Effector memory CD8-positive, alpha-beta T cell (primary cell): ENCODE measurements around the gene IMP3.

ENCODE experiments used
- ATAC-seq: fragments of 150-1000 bp; cut with Tn5 transposase; replicated peaks from 2 replicates; pipeline ENCODE4 v1.10.0; 2021; ENCODE audit warnings: mild to moderate bottlenecking, moderate library complexity
- DNase-seq, 3 experiments: peaks; one replicate each; pipeline ENCODE4 v3.0.0; 2021
- H3K27ac Mint-ChIP-seq, 2 donors: one replicate each; pipeline ENCODE4 v1.8.0; 2022; ENCODE audit warnings: mild to moderate bottlenecking in 2 of 2, mixed read lengths in 2 of 2, moderate library complexity in 2 of 2
- H3K27me3 Mint-ChIP-seq, 2 donors: one replicate each; pipeline ENCODE4 v1.8.0; 2022; ENCODE audit warnings: mixed read lengths in 2 of 2
- H3K36me3 Mint-ChIP-seq: one replicate; pipeline ENCODE4 v1.8.0; 2022; ENCODE audit warnings: mild to moderate bottlenecking, moderate library complexity, mixed read lengths; ENCODE audit not compliant: insufficient read depth
- H3K4me1 Mint-ChIP-seq, 2 donors: one replicate each; pipeline ENCODE4 v1.8.0; 2022; ENCODE audit warnings: low read depth in 2 of 2, mixed read lengths in 2 of 2
- H3K4me3 Mint-ChIP-seq, 2 donors: one replicate each; pipeline ENCODE4 v1.8.0; 2022; ENCODE audit warnings: mild to moderate bottlenecking in 2 of 2, mixed read lengths in 2 of 2, moderate library complexity in 2 of 2
- H3K9me3 Mint-ChIP-seq, 2 donors: one replicate each; pipeline ENCODE4 v1.8.0; 2022; ENCODE audit warnings: mixed read lengths in 2 of 2

Gene IMP3

DNA sequence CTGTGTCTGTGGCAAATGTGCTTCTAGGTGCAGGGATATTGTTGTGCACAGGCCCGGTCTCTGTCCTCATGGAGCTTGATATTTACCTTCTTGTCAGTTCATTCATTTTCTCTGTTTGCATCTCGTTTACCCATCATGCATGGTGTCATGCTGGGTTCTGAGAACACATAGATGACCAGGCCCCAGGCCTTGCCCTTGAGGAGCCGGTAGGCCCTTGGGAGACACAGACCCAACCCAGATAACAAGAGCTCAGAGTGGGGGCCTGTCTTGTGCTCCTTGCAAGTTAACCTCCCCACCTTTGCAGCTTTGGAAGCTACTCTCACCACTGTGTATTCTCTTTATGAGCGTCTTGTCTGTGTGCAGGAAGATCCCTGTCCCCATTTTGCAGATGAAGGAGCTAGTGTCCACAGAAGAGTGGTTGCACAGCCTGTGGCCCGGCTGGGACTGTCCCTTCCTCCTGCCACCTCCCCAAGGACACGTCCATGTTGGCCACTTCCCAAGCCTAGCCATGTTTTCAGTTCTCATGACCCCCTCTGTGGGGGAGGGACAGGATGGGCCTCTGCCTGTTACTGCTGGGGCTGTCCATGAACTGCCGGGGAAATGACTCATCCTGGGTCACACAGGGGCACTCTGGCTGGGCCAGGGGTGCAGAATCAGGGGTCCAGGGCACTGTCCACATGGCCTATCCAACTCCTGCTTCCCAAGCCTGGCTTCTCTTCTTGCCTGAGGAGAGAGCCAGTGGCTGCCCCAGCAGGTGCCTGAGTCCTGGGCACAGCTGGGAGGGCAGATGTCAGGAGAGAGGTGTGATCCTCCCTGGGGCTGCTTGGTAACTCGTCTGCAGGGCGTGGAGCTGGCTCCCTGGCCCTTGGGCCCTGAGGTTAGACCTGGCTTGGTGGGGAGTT, 11.1 kb upstream of the IMP3 start:
- H3K27me3 Mint-ChIP-seq: no peaks in the 10 kb centered on the region
- no peak for DNase-seq
- ATAC-seq: no peak
- H3K27ac Mint-ChIP-seq: peak overlapping the region; percentile 76 to 79
- H3K4me1 Mint-ChIP-seq: peaks cover 26 to 49% of the 10 kb centered on the region in 2 donors
- H3K4me3 Mint-ChIP-seq: peak overlapping the region in 1 of 2 donors; percentile 9
- no peaks in the 10 kb centered on the region for H3K36me3 Mint-ChIP-seq
- no peaks in the 10 kb centered on the region for H3K9me3 Mint-ChIP-seq

DNA sequence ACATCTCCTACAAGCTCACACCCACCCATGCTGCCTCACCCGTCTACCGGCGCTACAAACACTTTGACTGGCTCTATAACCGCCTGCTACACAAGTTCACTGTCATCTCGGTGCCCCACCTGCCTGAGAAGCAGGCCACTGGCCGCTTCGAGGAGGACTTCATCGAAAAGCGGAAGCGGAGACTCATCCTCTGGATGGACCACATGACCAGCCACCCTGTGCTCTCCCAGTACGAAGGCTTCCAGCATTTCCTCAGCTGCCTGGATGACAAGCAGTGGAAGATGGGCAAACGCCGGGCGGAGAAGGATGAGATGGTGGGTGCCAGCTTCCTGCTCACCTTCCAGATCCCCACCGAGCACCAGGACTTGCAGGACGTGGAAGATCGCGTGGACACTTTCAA, 9.8 kb upstream of the IMP3 start:
- ATAC-seq (no peak), DNase-seq (no peak)
- peak overlapping the region; percentile 29 to 59 for H3K4me3 Mint-ChIP-seq
- H3K27me3 Mint-ChIP-seq: no peaks in the 10 kb centered on the region
- H3K27ac Mint-ChIP-seq: peak overlapping the region in 1 of 2 donors; percentile 8
- no peaks in the 10 kb centered on the region for H3K9me3 Mint-ChIP-seq
- peaks cover 26 to 47% of the 10 kb centered on the region in 2 donors for H3K4me1 Mint-ChIP-seq
- H3K36me3 Mint-ChIP-seq: no peaks in the 10 kb centered on the region

DNA sequence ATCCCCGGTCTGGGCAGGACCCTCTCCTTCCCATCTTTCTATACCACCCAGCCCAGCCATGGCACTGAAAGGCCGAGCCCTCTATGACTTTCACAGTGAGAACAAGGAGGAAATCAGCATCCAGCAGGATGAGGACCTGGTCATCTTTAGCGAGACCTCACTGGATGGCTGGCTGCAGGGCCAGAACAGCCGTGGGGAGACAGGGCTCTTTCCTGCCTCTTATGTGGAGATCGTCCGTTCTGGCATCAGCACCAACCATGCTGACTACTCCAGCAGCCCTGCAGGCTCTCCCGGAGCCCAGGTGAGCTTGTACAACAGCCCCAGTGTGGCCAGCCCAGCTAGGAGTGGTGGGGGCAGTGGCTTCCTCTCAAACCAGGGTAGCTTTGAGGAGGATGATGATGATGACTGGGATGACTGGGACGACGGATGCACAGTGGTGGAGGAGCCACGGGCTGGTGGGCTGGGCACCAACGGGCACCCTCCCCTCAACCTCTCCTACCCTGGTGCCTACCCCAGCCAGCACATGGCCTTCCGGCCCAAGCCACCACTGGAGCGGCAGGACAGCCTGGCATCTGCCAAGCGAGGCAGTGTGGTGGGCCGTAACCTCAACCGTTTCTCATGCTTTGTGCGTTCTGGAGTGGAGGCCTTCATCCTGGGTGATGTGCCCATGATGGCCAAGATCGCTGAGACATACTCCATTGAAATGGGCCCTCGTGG, 9.2 kb upstream of the IMP3 start:
- Mint-ChIP-seq H3K4me1 (peaks cover 26 to 47% of the 10 kb centered on the region in 2 donors), H3K9me3 (no peaks in the 10 kb centered on the region), H3K27ac (peak overlapping the region; percentile 8 to 90), H3K4me3 (peak overlapping the region; percentile 84 to 86), H3K27me3 (no peaks in the 10 kb centered on the region), H3K36me3 (no peaks in the 10 kb centered on the region)
- no peak for DNase-seq
- no peak for ATAC-seq

DNA sequence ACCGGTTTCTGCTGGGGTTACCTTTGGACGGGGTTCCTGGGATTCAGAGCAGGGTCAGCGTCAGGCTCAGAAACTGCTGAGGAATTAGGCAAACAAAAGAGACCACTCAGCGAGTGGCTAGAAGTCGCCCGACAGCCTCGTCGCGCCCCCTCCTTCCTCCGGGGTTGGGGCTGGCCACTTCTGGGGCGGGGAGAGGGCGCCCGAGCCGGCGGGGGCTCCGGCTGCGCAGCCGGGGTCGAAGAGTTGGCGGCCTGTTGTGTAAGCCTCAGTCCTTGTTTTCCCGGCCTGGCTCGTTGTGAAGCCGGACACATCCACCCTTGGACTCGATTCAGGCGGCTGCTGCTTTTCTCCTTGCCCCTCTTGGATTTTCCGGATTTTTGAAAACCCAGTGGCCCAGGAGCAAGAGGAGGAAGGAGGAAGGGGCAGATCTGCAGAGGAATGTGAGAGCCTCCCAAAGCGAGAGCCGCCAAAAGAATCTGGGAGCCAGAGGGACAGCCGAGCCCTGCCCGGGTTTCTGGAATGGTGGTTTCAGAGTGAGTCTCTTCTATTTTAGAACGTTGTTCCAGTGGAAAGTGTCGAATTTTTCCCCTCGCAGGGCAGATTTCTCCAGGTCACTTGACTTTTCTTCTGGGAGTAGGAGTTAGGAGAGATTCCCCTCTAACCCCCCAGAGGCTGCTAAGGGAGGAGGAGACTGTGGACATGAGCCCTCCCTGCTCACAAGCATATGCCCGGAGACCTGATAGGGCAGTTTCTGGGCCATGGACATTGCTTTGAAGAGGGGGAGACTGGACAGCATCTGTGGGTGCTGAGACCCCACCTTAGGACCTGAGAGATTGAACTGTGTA, 8.4 kb upstream of the IMP3 start:
- Mint-ChIP-seq H3K4me1 (peaks cover 26 to 47% of the 10 kb centered on the region in 2 donors), H3K27me3 (no peaks in the 10 kb centered on the region), H3K9me3 (no peaks in the 10 kb centered on the region), H3K36me3 (no peaks in the 10 kb centered on the region), H3K4me3 (peak overlapping the region; percentile 84 to 86), H3K27ac (peak overlapping the region; percentile 15 to 90)
- ATAC-seq (peak; percentile 30), DNase-seq (no peak)

DNA sequence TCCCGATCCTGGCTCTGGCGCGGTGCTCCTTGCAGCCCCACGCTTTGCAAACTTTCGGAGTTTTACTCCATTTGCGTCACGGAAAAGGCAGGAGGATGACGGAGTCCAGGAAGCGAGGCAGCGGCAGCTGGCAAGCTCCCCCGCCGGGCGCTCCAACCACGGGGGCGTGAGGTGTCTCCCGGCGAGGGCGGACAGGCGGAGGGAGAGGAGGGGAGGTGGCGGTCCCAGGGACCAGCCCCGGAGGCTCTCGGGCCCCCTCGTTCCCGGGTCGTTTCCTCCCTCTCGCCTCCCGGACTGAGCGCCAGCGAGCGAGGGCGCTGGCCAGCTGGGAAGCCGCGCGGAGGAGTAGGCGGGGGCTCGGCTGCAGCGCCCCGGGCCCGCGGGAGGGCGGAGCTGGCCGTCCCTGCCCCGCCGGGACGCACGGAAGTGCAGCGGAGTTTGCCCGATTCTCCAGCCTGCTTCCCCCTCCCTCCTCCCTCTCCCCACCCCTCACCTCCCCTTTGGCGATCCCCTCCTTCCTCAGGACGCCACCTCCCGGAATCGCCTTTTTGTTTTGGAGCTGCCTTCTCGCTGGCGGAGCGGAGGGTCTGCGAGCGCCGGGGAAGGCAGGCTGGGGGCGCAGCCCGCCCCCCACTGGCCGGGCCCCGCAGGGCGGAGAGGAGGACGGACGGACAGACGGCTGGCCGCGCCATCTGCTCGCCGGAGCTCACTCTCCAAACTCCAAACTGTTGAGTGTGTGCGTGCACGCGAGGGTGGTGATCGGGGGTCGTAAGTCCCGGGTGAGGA, 7.5 kb upstream of the IMP3 start, which contains the start of gene SNX33:
Gene SNX33 (plus strand): TSS at position 543 of the 786 bp plus-strand sequence. CDS start 1,191 bp downstream, outside the sequence.
- Mint-ChIP-seq H3K4me3 (peak within 1 kb of the TSS; percentile 84 to 86), H3K9me3 (no peaks in the 10 kb centered on the region), H3K36me3 (no peaks in the 10 kb centered on the region), H3K27me3 (no peaks in the 10 kb centered on the region), H3K27ac (peak within 1 kb of the TSS; percentile 15 to 90), H3K4me1 (peaks cover 26 to 44% of the 10 kb centered on the region in 2 donors)
- peak; percentile 69 for ATAC-seq
- peak; percentile 27 to 37 (median 29) for DNase-seq

DNA sequence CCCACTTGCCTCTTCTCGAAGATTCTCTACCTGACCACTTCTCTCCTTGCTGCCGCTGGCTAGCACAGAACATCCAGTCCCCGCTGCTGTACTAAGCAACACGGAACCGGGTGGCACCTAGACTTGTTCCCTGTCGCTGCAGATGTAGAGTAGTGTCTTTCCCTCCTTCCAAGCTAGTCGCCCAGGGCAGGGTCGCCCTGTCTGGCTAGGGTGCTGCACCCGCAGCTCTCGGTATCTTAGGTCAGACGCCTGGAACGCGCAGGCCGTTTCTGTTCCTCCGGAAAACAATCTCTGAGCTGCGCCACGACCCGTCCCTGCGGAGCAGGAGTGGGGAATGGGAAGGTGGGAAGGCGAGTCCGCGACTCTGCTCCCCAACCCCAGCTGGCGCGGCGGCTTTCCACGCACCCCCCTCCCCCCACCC, 6.9 kb upstream of the IMP3 start:
- ATAC-seq: peak; percentile 16
- H3K4me1 Mint-ChIP-seq: peaks cover 24 to 38% of the 10 kb centered on the region in 2 donors
- peak overlapping the region; percentile 84 to 86 for H3K4me3 Mint-ChIP-seq
- H3K36me3 Mint-ChIP-seq: no peaks in the 10 kb centered on the region
- no peaks in the 10 kb centered on the region for H3K9me3 Mint-ChIP-seq
- H3K27ac Mint-ChIP-seq: peak overlapping the region in 1 of 2 donors; percentile 90
- H3K27me3 Mint-ChIP-seq: no peaks in the 10 kb centered on the region
- DNase-seq: no peak

DNA sequence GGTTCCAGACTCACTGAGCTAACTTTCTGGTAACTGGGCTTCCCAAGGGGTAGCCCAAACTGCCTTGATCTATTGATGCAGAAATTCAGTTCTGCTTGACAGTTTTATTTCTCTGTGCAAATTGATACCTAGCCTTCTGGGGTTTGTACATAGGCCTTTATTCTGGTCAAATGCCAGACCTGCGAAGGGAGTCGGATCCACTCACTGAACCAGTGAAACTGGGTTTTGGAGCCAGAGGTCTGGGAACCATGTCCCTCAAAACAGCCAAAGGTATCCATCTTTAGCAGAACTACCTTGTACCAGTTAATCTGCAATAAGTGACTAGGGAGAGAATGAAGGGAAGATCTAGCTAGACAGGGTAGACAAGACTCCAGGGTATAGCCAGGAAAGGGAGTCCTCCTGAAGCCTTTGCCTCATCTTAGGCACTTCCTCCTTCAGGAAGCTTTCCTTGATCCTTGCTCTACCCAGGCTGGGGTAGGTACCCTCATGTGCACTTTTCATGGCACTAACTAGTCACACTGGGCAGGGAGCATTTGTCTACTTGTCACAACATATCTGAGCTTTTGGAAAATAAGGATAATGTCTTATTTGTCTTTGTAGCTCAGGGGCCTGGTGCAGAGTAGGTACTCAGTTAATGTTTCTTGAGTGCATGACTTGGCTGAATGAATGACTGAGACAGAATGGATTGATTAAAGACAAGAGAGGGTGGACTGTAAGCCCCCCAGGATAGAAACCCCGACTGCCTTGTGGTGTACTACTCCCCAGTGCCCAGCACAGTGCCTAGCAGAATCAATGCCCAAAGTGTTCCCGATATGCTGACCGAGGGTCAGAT, 6.3 kb upstream of the IMP3 start:
- ATAC-seq (no peak), DNase-seq (no peak)
- Mint-ChIP-seq H3K4me3 (peak overlapping the region; percentile 84 to 86), H3K9me3 (no peaks in the 10 kb centered on the region), H3K27ac (peak overlapping the region in 1 of 2 donors; percentile 90), H3K36me3 (no peaks in the 10 kb centered on the region), H3K4me1 (peaks cover 21 to 32% of the 10 kb centered on the region in 2 donors), H3K27me3 (no peaks in the 10 kb centered on the region)

DNA sequence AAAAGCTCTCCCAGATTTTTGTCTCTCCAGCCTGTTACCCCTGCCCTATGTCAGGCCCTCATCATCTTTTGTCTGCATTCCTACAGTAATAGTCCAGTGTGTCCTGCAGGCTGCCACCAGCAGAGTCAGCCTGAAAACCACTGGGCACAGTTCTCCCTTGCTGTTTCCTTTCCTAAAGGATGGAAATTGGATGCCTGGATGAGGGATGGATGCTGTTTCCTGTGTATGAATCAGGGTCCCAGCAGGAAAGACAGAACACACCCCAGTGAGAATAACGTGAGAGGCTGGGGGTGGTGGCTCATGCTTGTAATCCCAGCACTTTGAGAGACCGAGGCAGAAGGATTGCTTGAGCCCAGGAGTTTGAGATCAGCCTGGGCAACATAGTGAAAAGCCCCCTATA, 4.4 kb upstream of the IMP3 start:
- DNase-seq (no peak), ATAC-seq (no peak)
- peaks cover 17 to 22% of the 10 kb centered on the region in 2 donors for H3K4me1 Mint-ChIP-seq
- H3K4me3 Mint-ChIP-seq: no peak overlapping the region
- peak overlapping the region in 1 of 2 donors; percentile 41 for H3K27ac Mint-ChIP-seq
- H3K9me3 Mint-ChIP-seq: no peaks in the 10 kb centered on the region
- peaks cover 14% of the 10 kb centered on the region for H3K36me3 Mint-ChIP-seq
- no peaks in the 10 kb centered on the region for H3K27me3 Mint-ChIP-seq

DNA sequence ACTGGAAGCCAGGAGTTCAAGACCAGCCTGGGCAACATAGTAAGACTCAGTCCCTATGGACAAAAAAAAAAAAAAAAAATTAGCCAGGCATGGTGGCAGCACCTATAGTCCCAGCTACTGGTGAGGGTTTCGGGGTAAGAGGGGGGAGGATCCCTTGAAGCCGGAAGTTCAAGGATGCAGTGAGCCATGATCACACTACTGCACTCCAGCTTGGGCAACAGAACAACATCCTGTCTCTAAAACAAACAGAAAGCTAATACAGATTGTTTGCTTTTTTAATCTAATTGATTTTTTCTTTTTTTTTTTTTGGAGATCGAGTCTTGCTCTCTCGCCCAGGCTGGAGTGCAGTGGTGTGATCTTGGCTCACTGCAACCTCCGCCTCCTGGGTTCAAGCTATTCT, 1.6 kb upstream of the IMP3 start:
- Mint-ChIP-seq H3K4me1 (peaks cover 28 to 33% of the 10 kb centered on the region in 2 donors), H3K27me3 (no peaks in the 10 kb centered on the region), H3K4me3 (no peak overlapping the region), H3K27ac (peak overlapping the region; percentile 52 to 94), H3K9me3 (no peaks in the 10 kb centered on the region), H3K36me3 (peaks cover 23% of the 10 kb centered on the region)
- ATAC-seq (no peak), DNase-seq (no peak)

DNA sequence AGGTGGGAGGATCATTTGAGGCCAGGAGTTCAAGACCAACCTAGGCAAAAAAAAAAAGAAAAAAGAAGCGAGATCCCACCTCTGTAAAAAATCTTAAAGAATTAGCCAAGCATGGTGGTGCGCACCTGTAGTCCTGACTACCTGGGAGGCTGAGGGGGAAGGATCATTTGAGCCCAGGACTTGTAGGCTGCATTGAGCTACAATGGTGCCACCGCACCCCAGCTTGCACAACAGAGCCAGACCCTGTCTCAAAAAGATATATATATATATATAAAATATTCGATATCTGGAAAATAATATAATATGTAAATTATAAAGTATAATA, 1.1 kb upstream of the IMP3 start:
- peaks cover 23% of the 10 kb centered on the region for H3K36me3 Mint-ChIP-seq
- no peak for ATAC-seq
- peaks cover 31% of the 10 kb centered on the region in 2 donors for H3K4me1 Mint-ChIP-seq
- H3K9me3 Mint-ChIP-seq: no peaks in the 10 kb centered on the region
- DNase-seq: no peak
- peak overlapping the region; percentile 88 to 91 for H3K4me3 Mint-ChIP-seq
- no peaks in the 10 kb centered on the region for H3K27me3 Mint-ChIP-seq
- H3K27ac Mint-ChIP-seq: peak overlapping the region; percentile 91 to 94

DNA sequence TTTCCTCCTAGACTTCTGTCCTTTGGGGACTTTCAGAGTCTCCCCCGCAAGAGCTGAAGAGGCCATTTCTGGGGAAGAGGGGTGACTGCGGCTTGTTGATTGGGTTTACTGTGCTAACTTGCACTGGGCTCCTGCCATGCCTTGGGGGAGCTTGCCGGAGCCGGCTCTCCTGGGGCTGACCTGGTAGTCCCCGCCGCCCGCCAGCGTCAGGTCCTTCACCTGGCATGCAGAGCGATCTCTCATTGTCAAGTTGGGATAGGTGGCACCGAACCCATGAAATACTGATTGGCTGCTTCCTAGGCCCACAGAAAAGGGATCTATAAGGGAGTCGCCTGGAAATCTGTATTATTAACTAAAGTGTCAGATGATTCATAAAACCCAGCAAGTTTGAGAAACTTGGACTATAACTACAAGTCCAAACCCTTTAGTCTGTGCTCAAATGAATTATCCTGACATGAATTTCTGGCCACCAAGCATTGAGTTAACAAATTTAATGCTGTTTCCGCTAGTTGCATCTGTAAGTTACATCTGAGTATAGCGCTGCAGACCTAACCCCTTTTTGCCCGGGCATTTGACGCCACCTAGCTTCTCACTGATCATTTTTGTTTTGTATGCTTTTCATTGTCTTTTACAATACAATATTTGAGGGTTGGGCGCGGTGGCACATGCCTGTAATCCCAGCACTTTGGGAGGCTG, 607 bp upstream of the IMP3 start:
- Mint-ChIP-seq H3K27me3 (no peaks in the 10 kb centered on the region), H3K4me3 (peak overlapping the region; percentile 88 to 91), H3K27ac (peak overlapping the region; percentile 91 to 94), H3K36me3 (peaks cover 23% of the 10 kb centered on the region), H3K4me1 (peaks cover 33 to 34% of the 10 kb centered on the region in 2 donors), H3K9me3 (no peaks in the 10 kb centered on the region)
- ATAC-seq: peak; percentile 43
- DNase-seq: peak; percentile 37 to 48 (median 37)
